Endometrial microvascular endothelial cells (primary cell): ENCODE measurements around the gene DPP9. TPM values are rescaled to one million over a fixed set of nuclear protein-coding genes. Genes with fewer than 3 reads are reported as not detected.

Experiments used
- in situ Hi-C: cut with HindIII; loops from 2 replicates; pipeline ENCODE4 v1.10.0; 2017; ENCODE audit warnings: low sequenced_read_pairs, low pct_unique_long_range_greater_than_20kb; ENCODE audit errors: inconsistent ontology term
- total RNA-seq: library from RNA; depleted of rRNA; stranded (reverse); fragments of >200 nt; gene quantifications from one replicate; pipeline ENCODE4 v1.2.3, GENCODE V29; 2015; ENCODE audit errors: inconsistent ontology term

Gene DPP9
- total RNA-seq, 1 donor from 2014 or later = 58.5 TPM

- in situ Hi-C loops = no loop called here
Measured at GRCh38 chr19:4671185-4671851, 52.3 kb downstream of the DPP9 start.

DNA sequence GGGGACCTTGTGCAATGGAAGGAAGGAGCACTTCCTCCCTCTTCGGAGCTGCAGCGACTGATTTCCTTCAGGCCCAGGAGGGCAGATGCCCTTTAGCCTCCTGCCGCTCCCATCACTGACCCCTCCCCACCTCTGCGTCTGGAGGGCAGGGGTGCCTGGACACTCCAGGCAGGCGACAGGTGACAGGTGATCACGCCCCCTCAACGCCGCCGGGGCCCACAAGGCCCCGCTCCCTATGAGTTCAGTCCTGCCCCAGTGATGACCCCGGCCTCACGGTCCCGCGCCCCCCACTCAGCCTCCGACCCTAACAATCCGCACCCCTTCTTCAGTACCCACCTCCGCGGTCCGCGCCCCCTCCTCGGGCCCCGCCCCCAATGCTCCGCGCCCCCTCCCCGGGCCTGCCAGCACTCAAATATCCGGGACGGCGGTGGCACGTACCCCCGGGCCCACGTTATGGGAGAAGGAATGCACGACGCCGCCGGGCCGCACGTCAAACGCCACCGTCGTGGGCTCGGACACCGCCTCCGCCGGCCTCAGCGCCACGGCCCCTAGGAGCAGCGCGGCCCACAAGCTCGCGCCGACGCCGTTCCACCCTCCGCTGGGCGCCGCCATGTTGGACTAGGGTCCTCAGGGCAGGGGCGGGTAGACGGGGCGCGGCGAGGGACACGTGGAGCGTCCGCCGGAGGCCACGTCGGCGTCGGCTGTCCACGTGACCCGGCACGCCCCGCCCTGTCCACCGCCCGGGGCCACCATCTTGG, 53.7 kb downstream of the DPP9 start, which contains the start of gene MYDGF:
Gene MYDGF, minus strand, starts transcription at position 620 of the 758 bp plus-strand sequence. Its CDS starts 8 bp downstream, at position 612.
- in situ Hi-C loops = no loop called here

DNA sequence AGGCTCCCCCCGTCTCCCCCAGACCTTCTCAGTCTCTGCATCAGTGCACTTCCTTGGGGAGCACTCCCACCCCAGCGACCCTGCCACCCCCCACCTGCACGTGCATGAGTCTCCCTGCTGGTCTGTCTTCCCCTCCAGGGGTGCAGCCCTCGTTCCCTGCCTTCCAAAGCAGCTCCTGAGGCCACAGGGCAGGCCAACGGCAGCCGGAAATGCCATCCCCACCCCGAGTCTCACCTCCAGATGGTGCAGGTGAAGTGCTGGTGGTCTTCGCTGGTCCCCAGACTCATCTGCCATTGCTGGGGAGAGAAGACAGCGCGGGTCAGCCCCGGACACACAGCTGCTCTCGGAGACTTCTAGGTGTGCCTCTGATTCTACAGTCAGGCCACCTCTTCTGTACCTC, 59.0 kb downstream of the DPP9 start:
- in situ Hi-C loops = no loop called here

DNA sequence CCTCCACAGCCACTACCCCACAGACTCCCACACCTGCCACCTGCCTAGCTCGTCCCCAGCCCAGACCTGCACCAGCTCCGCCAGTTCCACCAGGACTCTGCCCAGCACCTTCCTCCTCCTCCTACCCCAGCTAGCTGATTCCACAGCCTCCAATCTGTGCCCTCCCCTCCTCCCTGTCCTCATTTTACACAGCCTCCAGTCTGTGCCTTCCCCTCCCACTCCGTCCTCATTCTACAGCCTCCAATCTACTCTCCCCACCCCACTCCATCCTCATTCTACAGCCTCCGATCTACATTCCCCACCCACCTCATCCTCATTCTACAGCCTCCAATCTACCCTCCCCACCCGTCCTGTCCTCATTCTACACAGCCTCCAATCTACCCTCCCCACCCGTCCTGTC, 60.8 kb downstream of the DPP9 start:
- in situ Hi-C loops = no loop called here

DNA sequence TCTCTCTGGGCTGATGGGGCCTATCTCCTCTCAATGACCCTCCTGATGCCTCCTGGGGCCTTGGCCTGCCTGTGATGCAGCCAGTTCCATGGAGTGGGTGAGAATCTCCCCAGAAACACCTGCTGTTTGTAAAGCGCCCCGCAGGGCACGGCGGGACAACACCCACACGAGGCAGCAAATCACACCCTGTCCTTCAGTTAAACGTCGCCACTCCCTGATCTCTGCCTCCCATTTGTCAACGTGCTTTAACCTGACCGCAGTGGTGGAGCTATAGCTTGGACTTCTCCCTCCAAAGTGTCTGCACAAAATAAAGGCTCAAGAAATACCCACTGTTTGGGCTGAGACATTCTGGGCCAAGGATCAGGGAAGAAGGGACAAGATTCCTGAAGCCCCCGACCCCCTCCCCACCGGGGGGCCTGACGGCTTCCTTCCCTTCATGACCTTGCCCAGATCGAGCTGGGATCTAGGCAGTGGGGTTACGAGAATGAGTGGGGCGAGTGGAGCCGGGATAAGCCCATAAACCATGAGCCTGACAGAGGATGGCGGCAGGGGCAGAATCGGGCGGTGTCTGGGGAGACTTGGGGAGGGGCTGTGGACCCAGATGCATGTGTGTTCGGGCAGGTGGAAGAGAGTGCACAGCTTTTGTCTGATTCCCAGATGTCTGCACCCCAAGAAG, 61.5 kb downstream of the DPP9 start:
- in situ Hi-C loops = no loop called here

DNA sequence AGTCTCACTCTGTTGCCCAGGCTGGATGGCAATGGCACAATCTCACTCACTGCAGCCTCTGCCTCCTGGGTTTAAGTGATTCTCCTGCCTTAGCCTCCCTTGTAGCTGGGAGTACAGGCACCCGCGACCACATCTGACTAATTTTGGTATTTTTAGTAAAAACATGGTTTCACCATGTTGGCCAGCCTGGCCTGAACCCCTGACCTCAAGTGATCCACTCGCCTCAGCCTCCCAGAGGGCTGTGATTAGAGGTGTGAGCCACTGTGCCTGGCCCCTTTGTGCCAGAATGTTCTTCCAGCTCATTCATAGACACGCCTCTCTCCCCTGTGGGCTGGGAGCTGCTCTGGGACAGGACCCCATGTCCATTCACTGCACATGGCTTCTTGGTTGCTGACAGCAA, 62.6 kb downstream of the DPP9 start:
- in situ Hi-C loops = no loop called here

- in situ Hi-C loops = no loop called here
Measured at GRCh38 chr19:4660181-4660791, 63.4 kb downstream of the DPP9 start.

DNA sequence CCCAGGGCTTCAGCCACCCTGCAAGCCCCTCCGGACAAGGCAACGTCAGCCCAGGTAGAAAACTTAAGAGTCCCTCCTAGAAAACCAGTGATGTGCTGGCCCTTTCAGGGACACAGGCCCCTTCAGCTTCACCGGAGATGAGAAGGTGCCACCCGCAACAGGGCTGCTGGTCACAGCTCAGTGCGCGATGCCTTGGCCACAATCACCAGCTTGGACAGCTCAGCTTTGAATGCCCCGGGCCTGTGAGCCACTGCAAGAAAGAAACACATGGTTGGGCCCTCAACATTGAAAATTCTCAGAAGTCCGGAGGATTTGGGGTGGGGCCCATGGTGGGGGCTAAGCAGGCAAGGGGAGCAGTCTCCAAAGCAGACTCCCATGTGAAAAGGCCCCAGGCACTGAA, 65.8 kb downstream of the DPP9 start:
- in situ Hi-C loops = no loop called here

DNA sequence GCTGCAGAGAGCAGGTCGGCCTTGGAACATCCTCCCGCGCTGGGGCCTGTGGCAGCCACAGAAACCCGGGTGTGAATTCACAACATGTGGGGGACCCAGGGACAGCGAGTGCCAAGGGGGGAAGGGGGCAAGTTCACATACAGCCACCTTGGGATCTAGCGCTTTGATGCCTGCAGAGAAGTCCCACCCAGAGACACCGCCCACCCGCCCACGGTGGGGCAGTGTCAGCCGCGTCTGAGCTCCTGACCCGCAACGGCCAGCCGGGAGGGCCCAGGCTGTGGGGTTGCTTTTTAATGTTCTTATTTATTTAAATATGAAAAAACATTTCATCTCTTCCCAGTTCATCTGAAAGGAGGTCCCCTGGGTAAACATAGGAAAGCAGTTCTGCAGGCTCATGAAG, 66.4 kb downstream of the DPP9 start:
- in situ Hi-C loops = no loop called here

DNA sequence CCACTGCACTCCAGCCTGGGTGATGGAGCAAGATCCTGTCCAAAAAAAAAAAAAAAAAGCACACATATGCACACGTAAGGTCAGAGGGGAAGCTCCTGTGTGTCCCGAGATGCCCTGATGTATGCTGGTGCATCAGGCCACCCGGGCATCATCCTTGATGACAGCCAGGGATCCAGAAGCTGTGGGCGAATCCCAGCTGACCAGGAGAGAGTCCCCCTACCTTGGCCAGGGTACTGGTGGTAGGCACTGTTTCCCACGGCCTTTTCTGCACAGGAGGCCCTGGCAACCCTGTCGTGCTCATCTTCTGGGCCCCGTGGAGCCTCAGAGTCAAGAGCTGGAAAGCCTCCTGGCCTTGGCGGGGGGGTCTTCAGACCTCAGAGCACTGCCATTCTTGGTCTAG, 67.5 kb downstream of the DPP9 start:
- in situ Hi-C loops = no loop called here

DNA sequence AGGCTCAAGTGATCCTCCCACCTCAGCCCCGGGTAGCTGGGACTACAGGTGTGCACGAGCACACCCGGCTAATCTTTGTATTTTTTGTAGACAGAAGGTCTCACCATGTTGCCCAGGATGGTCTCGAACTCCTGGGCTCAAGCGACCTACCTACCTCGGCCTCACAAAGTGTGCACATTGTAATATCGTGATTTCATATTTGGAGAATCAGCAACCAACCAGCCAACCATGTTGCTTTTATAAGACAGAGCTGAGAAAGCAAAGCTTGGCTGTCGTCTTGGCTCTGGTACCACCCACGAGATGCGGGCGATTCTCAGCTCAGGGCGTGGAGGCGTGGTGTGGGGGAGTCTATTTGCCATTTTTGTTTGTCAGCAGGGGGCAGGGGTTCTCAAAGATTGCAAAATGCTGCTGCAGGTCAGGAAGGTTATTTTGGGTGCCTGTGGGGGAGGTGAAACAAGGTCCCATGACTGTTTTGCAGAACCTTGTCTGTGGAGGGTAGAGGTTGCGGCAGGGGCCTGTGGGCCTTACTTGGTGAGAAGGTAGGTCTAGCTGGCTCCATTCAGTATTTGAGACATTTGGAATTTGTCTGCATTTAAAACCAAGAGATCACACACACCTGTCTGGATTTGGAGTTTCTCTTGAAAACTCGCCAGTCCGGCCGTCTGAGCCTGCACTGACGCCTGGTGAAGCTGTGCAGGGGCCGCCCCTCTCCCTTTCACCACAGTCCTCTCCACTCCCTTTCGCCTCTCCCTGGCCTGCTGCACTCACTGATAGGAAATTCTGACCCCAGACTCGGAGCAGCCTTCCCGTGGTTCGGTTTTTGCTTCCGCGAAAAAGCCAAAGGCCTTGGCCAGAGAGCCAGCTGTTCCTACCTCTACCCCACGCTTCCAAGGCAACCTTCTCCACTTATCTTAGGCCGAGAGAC, 68.9 kb downstream of the DPP9 start:
- in situ Hi-C loops = no loop called here

GRCh38 chr19:4653793-4654436, 69.7 kb downstream of the DPP9 start:
- in situ Hi-C loops = no loop called here

DNA sequence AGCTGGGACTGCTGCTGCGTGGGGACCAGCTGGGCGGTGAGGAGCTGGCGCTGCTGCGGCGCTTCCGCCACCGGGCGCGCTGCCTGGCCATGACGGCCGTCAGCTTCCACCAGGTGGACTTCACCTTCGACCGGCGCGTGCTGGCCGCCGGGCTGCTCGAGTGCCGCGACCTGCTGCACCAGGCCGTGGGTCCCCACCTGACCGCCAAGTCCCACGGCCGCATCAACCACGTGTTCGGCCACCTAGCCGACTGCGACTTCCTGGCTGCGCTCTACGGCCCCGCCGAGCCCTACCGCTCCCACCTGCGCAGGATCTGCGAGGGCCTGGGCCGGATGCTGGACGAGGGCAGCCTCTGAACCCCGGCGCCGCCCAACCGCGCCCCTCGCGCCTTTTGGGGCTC, 71.6 kb downstream of the DPP9 start:
- in situ Hi-C loops = no loop called here

DNA sequence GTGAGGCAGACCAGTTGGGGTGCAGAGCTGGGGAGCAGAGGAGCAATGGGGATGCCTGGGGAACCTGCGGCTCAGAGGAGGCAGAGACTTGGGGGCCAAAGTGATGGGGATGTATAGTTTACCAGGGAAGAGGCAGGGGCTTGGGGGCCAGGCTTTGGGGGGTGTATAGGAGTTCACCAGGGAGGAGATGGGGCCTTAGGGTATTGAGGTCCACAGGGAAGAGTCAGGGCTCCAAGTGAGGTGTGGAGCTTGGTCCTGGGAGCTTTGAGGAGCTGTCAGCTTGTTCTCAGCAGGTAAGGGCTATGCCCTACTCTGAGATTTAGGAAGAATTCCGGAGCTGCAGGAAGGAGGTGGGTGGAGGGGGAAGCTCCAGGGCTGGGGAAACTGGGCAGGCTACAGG, 73.5 kb downstream of the DPP9 start:
- in situ Hi-C loops = no loop called here

- in situ Hi-C loops = no loop called here
Measured at GRCh38 chr19:4649392-4650047, 74.1 kb downstream of the DPP9 start.

DNA sequence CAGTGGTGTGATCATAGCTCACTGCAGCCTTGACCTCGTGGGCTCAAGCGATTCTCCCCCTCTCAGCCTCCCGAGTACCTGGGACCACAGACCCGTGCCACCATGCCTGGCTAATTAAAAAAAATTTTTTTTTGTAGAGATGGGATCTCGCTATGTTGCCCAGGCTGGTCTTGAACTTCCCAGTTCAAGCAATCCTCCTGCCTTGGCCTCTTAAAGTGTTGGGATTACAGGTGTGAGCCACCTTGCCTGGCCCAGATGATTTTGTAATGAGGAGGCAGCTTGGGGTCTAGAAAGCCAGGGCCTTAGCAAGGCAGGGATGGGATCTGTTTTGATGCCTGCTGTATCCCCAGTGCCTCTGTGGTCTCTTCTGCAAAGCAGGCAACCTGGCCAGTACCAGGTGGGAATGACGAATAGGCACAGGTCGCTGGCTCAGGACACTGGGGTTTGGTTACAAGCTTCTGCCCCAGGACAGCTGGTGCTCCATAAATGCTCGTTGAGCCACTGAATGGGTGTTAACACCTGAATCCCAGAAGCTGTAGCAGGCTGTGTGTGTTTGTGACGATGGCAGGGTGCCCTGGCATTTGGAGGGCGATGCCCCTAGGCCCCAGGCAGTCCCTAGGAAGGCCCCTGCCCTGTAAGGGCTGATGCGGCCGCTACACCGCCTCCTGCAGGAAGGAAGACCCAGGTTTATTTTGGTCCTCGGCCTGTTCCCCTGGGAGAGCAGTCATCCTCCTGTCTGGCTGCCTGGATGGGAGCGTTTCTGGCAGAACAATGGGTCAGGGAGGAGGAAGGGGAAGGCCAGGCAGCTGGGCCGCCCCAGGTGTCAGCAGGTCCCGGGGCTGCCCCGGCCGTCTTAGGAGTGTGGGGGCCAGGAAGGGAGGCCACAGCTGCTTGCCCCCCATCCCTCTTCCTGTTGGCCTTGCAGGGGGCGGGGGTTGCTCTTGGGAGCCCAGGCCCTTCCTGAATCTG, 75.7 kb downstream of the DPP9 start:
- in situ Hi-C loops = no loop called here

DNA sequence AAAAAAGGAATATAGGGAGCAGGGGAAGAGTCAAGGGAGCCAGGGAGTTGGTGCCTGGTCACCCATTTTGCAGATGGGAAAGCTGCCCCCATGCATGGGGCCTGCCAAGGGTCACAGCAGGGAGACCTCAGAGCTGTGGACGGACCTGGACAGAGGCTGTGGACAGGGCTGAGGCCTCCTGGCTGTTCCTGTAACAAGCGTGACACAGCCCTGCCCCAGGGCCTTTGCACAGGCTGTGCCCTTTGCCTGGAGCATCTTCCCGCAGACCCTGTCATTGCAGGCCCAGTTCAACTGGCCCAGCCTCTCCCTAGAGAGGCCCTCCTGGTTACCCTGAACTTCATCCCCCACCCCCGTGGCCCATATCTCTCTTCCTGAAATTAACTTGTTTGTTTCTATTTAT, 77.9 kb downstream of the DPP9 start:
- in situ Hi-C loops = no loop called here
